ENCODE results near the gene RARRES2. TPM values are rescaled to one million over a fixed set of nuclear protein-coding genes. Genes with fewer than 3 reads are reported as not detected.
"Not testable (repeated sequence)": the region's sequence is repeated elsewhere in the genome, so short reads cannot be mapped to it uniquely, and the experiment has no call there.

Gene RARRES2
- total and polyA plus RNA-seq, 2 of the 13 experiments (the other 11 are each of a cell fraction or from before 2014, with no cell fraction given), result 134 to 172 TPM

- POLR2A ChIA-PET, result interaction anchor here (2.3 kb wide), 1 partner anchor 10 kb away, joined by 13 read pairs; the partner anchor contains the start of genes ACTR3C and LRRC61
- H4K20me1 ChIP-seq (ENCODE audit: insufficient read depth, low read length); H2AFZ ChIP-seq (ENCODE audit: low read length); H3K9ac ChIP-seq (ENCODE audit: insufficient read depth, low read depth, low read length); CTCF ChIA-PET (ENCODE audit: low intra/inter-chr PET ratio, low total read pairs); ATAC-seq; H3K9me3 ChIP-seq (ENCODE audit: low read length); in situ Hi-C loops (cut with HindIII; ENCODE audit: extremely low pct_ligation_motif_present, low pct_unique_long_range_greater_than_20kb); H3K27me3 ChIP-seq (ENCODE audit: control insufficient read depth in 1 of 2, insufficient read depth in 2 of 2, low read length in 2 of 2); H3K79me2 ChIP-seq (ENCODE audit: insufficient read depth, low read length); BruUV-seq (replicated peaks); H3K4me2 ChIP-seq (ENCODE audit: low read depth, low read length); H3K4me3 ChIP-seq (replicated peaks in 1 of 3; ENCODE audit: insufficient read depth in 1 of 3, low read depth in 2 of 3, low read length in 3 of 3); H3K27ac ChIP-seq (ENCODE audit: extremely low read length, insufficient read depth, low read length); H3K36me3 ChIP-seq (replicated peaks in 1 of 2; ENCODE audit: control insufficient read depth in 1 of 2, insufficient read depth in 2 of 2, low read length in 2 of 2); intact Hi-C loops (cut with micrococcal nuclease; ENCODE audit: unreplicated experiment); FAIRE-seq: not testable (repeated sequence)
- TF ChIP-seq FOSL2 (CRISPR knock-in tag; IDR thresholded peaks at IDR 0.05), result 0 out of 2 replicates have a peak, but pooled peaks have one; percentile 9
- peaks cover 42% of the 10 kb centered on the region for H3K4me1 ChIP-seq (ENCODE audit: insufficient read depth, low read length)
- DNase-seq (ENCODE audit: low spot score), result peak; percentile 71
- 91% methylated on average over 7 of the region's 7 CpGs for WGBS (ENCODE audit: low lambda C conversion rate)
Observed at GRCh38 chr7:150312649-150313366, 28.6 kb downstream of the RARRES2 start.

DNA sequence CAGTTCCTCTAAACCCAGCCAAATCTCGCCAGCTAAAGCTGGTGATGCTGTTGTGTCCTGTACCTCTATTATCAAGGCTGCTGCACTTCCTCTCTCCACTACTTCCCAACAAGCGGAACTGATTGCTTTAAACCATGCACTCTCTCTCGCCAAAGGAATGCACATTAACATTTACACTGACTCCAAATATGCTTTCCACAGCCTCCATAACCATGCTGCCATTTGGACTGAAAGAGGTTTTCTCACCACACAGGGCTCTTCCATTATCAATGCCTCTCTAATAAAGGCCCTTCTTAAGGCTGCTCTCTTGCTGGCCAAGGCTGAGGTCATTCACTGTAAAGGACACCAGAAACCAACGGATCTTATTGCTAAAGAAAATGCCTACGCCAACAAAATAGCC is 29.7 kb downstream of the RARRES2 start:
- FAIRE-seq, result no peak
- Histone ChIP-seq H2AFZ (ENCODE audit: low read length) (no peak overlapping the region), H3K36me3 (replicated peaks in 1 of 2; ENCODE audit: control insufficient read depth in 1 of 2, insufficient read depth in 2 of 2, low read length in 2 of 2) (no peaks in the 10 kb centered on the region), H3K9ac (ENCODE audit: insufficient read depth, low read depth, low read length) (no peak overlapping the region), H3K9me3 (ENCODE audit: low read length) (no peaks in the 10 kb centered on the region), H4K20me1 (ENCODE audit: insufficient read depth, low read length) (no peaks in the 10 kb centered on the region), H3K79me2 (ENCODE audit: insufficient read depth, low read length) (no peaks in the 10 kb centered on the region), H3K4me3 (replicated peaks in 1 of 3; ENCODE audit: insufficient read depth in 1 of 3, low read depth in 2 of 3, low read length in 3 of 3) (no peak overlapping the region), H3K27me3 (ENCODE audit: control insufficient read depth in 1 of 2, insufficient read depth in 2 of 2, low read length in 2 of 2) (no peaks in the 10 kb centered on the region), H3K4me2 (ENCODE audit: low read depth, low read length) (no peak overlapping the region), H3K4me1 (ENCODE audit: insufficient read depth, low read length) (peaks cover 46% of the 10 kb centered on the region), H3K27ac (ENCODE audit: extremely low read length, insufficient read depth, low read length) (no peak overlapping the region)
- no TSS peak for BruUV-seq (replicated peaks)
- 90% methylated on average over 5 of the region's 5 CpGs for WGBS (ENCODE audit: low lambda C conversion rate)
- ChIA-PET POLR2A (no interaction called here), CTCF (ENCODE audit: low intra/inter-chr PET ratio, low total read pairs) (no interaction called here)
- ATAC-seq, result no peak
- in situ Hi-C loops (cut with HindIII; ENCODE audit: extremely low pct_ligation_motif_present, low pct_unique_long_range_greater_than_20kb), result no loop called here
- intact Hi-C loops (cut with micrococcal nuclease; ENCODE audit: unreplicated experiment), result no loop called here
- no peak for DNase-seq (ENCODE audit: low spot score)
- TF ChIP-seq ZNF335 (CRISPR knock-in tag; IDR thresholded peaks at IDR 0.05), result no peak
- peak; percentile 51 for TF ChIP-seq TEAD3 (CRISPR knock-in tag; optimal IDR thresholded peaks at IDR 0.05; ENCODE audit: borderline replicate concordance)

Measured in HepG2 (cell line).